ENCODE measurements around the gene AOPEP. TPM values are rescaled to one million over a fixed set of nuclear protein-coding genes. Genes with fewer than 3 reads are reported as not detected.

AOPEP gene
- total RNA-seq, 2 experiments from 2014 or later: 6.9 to 7.0 TPM

DNA sequence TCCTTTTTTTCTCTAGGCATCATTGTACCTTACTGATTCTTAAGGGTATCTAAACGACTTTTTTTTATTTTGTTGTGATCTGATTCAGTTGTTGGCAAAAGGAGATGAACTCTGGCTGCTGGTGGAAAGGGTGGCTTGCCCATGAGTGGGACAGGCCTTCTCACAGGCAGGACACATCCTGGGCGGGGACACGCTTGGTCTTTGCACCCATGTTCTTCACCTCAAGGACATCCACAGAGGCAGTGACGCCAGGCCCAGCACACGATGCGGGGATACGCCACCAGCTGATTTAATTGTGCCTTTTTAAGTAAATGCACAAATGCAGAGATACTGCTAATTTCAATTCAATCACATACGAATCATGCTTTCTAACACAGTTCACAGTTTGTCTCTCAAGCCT is 383.0 kb downstream of the AOPEP start:
- H3K4me3 Mint-ChIP-seq: no peak overlapping the region
- H3K4me1 Mint-ChIP-seq (ENCODE audit: low read depth): no peaks in the 10 kb centered on the region
- no peak overlapping the region for H3K27ac Mint-ChIP-seq
- no peak overlapping the region for H3K27ac ChIP-seq (ENCODE audit: low read depth in 1 of 2, low read length in 2 of 2)
- H3K27me3 ChIP-seq (ENCODE audit: control insufficient read depth in 1 of 2, insufficient read depth in 2 of 2, low read length in 2 of 2): no peaks in the 10 kb centered on the region
- no peaks in the 10 kb centered on the region for H3K36me3 ChIP-seq (ENCODE audit: insufficient read depth, low read length)
- H3K36me3 Mint-ChIP-seq (ENCODE audit: low read depth): peaks cover 14% of the 10 kb centered on the region
- no peak for ATAC-seq (ENCODE audit: poor library complexity)
- H3K9me3 Mint-ChIP-seq: no peaks in the 10 kb centered on the region
- H3K4me1 ChIP-seq (ENCODE audit: insufficient read depth, low read length): no peaks in the 10 kb centered on the region
- intact Hi-C loops (cut with DNase I, micrococcal nuclease): no loop called here
- ChIA-PET CTCF (no interaction called here), POLR2A (no interaction called here)
- no peak overlapping the region for H3K4me3 ChIP-seq (ENCODE audit: low read length)
- no peaks in the 10 kb centered on the region for H3K9me3 ChIP-seq (ENCODE audit: control insufficient read depth in 1 of 2, insufficient read depth in 1 of 2, low read length in 2 of 2)
- TF ChIP-seq CTCF (IDR thresholded peaks at IDR 0.05): no peak
- DNase-seq: no peak
- no peaks in the 10 kb centered on the region for H3K27me3 Mint-ChIP-seq

GRCh38 chr9:95110921-95111525 is 384.5 kb downstream of the AOPEP start:
- no peak for TF ChIP-seq CTCF (IDR thresholded peaks at IDR 0.05)
- intact Hi-C loops (cut with DNase I, micrococcal nuclease): no loop called here
- no peaks in the 10 kb centered on the region for H3K9me3 Mint-ChIP-seq
- ATAC-seq (ENCODE audit: poor library complexity) (no peak), DNase-seq (no peak)
- no peak overlapping the region for H3K27ac Mint-ChIP-seq
- Histone ChIP-seq H3K36me3 (ENCODE audit: insufficient read depth, low read length) (no peaks in the 10 kb centered on the region), H3K9me3 (ENCODE audit: control insufficient read depth in 1 of 2, insufficient read depth in 1 of 2, low read length in 2 of 2) (no peaks in the 10 kb centered on the region), H3K27ac (ENCODE audit: low read depth in 1 of 2, low read length in 2 of 2) (no peak overlapping the region), H3K27me3 (ENCODE audit: control insufficient read depth in 1 of 2, insufficient read depth in 2 of 2, low read length in 2 of 2) (no peaks in the 10 kb centered on the region), H3K4me3 (ENCODE audit: low read length) (no peak overlapping the region), H3K4me1 (ENCODE audit: insufficient read depth, low read length) (no peaks in the 10 kb centered on the region)
- no peaks in the 10 kb centered on the region for H3K27me3 Mint-ChIP-seq
- H3K4me1 Mint-ChIP-seq (ENCODE audit: low read depth): no peaks in the 10 kb centered on the region
- H3K36me3 Mint-ChIP-seq (ENCODE audit: low read depth): peaks cover 12% of the 10 kb centered on the region
- H3K4me3 Mint-ChIP-seq: no peak overlapping the region
- ChIA-PET POLR2A (no interaction called here), CTCF (no interaction called here)

DNA sequence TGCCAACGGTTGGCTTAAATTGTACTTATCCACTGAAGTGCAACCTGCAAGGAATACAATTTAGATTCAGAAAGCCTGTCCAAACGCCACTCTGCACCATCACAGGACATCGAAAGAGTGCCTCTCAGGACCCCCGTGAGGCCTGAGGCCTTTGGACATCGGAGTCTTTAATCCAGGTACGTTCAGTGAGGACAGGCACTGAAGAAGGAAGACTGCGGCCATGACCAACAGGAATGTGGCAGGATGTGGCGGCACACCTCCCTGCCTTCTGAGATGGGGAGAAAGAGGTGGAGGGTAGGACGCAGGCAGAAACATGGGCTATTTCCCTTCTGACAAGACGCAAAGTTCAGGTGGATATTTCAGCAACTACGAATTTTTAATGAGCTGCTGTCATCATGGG is 385.2 kb downstream of the AOPEP start:
- intact Hi-C loops (cut with DNase I, micrococcal nuclease): no loop called here
- ChIA-PET POLR2A (no interaction called here), CTCF (no interaction called here)
- no peaks in the 10 kb centered on the region for H3K4me1 ChIP-seq (ENCODE audit: insufficient read depth, low read length)
- no peaks in the 10 kb centered on the region for H3K36me3 ChIP-seq (ENCODE audit: insufficient read depth, low read length)
- no peak overlapping the region for H3K4me3 Mint-ChIP-seq
- ATAC-seq (ENCODE audit: poor library complexity) (no peak), DNase-seq (no peak)
- H3K36me3 Mint-ChIP-seq (ENCODE audit: low read depth): peaks cover 10% of the 10 kb centered on the region
- H3K9me3 Mint-ChIP-seq: no peaks in the 10 kb centered on the region
- H3K27me3 ChIP-seq (ENCODE audit: control insufficient read depth in 1 of 2, insufficient read depth in 2 of 2, low read length in 2 of 2): no peaks in the 10 kb centered on the region
- H3K27ac Mint-ChIP-seq: no peak overlapping the region
- H3K4me1 Mint-ChIP-seq (ENCODE audit: low read depth): no peaks in the 10 kb centered on the region
- H3K27ac ChIP-seq (ENCODE audit: low read depth in 1 of 2, low read length in 2 of 2): no peak overlapping the region
- H3K4me3 ChIP-seq (ENCODE audit: low read length): no peak overlapping the region
- TF ChIP-seq CTCF (IDR thresholded peaks at IDR 0.05): no peak
- no peaks in the 10 kb centered on the region for H3K27me3 Mint-ChIP-seq
- H3K9me3 ChIP-seq (ENCODE audit: control insufficient read depth in 1 of 2, insufficient read depth in 1 of 2, low read length in 2 of 2): no peaks in the 10 kb centered on the region

All from CD4-positive, alpha-beta T cell (primary cell).